Measurements from ENCODE around the gene NFKBIB.

- TF ChIP-seq EZH2phosphoT487 (IDR thresholded peaks at IDR 0.05; ENCODE audit: borderline replicate concordance, low read length) (no peak), CTCF (IDR thresholded peaks at IDR 0.05; ENCODE audit: low read depth, low read length, poor library complexity, severe bottlenecking) (no peak)
These were observed 42.2 kb downstream of the NFKBIB start for GRCh38 chr19:38941979-38942378.

Data from DOHH2 (cell line).